Omental fat pad (tissue), 4 donors: ENCODE measurements around the gene CACNB2. TPM values are rescaled to one million over a fixed set of nuclear protein-coding genes. Genes with fewer than 3 reads are reported as not detected.
"Not testable (repeated sequence)": the region's sequence is repeated elsewhere in the genome, so short reads cannot be mapped to it uniquely, and the experiment has no call there.

Experiments
- ATAC-seq: fragments of 150-250 bp; one replicate; pipeline ENCODE4 v1.9.1; 2016; ENCODE audit warnings: mild to moderate bottlenecking, moderate library complexity; ENCODE audit not compliant: low FRiP score
- DNase-seq: peaks from one replicate; pipeline ENCODE4 v3.0.0-alpha.2; 2019; ENCODE audit warnings: low spot score
- CTCF ChIP-seq, 3 donors: fragments of 450-650 bp; IDR thresholded peaks; one replicate each; pipeline ENCODE4 v1.5.1; 2016 to 2017; ENCODE audit warnings: antibody characterized with exemption in 3 of 3, mild to moderate bottlenecking in 3 of 3, moderate library complexity in 2 of 3
- total RNA-seq, 4 donors: library from RNA; depleted of rRNA; stranded (reverse); fragments of >200 nt; gene quantifications; one replicate each; pipeline ENCODE4 v1.1.0, GENCODE V29; 2016

CACNB2 gene
- total RNA-seq, 4 donors from 2014 or later: 2.0 to 12.1 (median 6.1) TPM

DNA sequence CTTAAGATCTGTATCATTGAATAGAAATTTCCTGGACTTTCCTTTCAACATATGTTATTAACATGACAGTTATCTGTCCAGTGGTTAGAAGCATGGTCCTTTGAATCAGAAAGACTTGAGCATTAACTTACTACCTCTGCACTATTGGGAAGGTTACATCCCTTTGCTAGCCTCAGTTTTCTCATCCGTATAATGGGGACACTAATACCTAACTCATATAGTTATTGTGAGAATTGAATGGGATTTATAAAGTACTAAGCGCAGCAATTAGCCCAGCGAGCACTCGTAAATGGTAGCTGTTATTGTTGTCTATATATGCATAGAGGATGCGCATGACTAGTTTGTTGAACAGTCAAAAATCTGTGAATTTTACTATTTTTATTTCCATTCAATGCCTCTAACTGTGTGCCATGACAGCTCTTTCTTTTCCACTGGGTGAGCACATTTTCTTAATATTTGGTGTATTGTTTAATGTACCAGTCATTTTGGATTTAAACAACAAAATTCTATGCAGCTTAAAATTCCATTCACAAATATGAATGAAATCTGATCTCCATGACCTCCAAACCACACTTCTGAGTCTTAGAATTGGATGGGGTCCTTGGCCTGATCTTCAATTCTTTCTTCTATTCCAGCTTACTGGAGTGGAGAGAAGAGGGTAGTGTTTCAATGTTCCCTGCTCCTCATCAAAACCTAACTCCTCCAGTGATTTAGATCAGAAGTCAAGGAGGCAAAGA, 65.0 kb downstream of the CACNB2 start:
- no peak for TF ChIP-seq CTCF (IDR thresholded peaks at IDR 0.05)
- no peak for ATAC-seq
- no peak for DNase-seq

GRCh38 chr10:18208186-18208585, 68.0 kb downstream of the CACNB2 start:
- not testable (repeated sequence) for ATAC-seq, DNase-seq

DNA sequence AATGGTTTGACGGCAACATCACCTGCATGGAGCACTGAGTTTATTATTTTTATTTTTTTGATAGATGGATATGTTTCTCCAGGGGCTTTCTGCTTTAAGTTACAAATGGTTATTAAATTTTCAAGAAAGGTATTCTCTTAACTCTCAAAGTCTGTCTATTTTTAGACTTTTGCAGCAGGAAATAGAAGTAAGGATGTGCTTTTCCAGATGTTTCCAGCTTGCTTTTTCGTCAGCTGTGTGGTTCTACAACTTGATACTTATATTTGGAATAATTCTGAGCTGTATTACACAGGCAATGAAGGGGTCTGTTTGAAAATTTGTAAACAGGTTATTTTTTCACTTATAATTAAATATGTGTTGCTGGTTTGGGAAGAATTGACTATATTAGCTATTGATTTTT, 69.0 kb downstream of the CACNB2 start:
- ATAC-seq (no peak), DNase-seq (no peak)
- TF ChIP-seq CTCF (IDR thresholded peaks at IDR 0.05): no peak

DNA sequence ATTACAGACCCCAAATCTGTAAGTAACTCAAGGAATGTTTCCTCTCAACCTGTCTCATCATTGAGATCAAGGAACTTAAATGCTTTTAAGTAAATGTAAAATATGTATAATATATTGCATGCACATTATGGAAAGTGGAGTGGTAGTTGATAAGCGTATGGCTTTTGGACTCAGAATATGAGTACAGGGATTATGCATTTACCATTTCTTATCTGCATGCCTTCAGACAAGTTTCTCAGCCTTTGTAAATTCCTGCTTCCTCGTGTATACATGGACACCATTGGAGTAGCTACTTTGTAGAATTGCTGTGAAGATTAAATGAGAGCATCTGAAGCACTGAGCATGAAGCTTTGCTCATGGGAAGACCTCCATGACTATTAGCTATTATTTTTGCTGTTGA, 70.5 kb downstream of the CACNB2 start:
- DNase-seq (no peak), ATAC-seq (no peak)
- no peak for TF ChIP-seq CTCF (IDR thresholded peaks at IDR 0.05)

DNA sequence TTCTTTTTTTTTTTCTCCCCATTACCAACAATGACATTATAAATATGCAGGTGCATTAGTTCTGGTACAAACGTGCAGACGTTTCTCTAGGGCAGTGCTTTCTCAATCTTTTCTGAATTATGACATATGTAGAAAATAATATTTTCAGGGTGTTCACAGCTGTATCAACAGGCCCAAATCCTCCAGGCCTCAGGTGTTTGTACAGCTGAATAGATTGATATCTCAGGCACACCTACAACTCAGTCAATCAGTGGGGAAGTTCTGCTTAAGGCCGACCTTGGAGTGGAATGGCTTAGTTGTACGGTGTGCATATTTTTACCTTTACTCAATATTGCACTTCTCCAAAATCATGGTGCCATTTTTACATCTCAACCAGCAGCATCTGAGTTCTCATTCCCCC, 71.6 kb downstream of the CACNB2 start:
- ATAC-seq: no peak
- DNase-seq: no peak

DNA sequence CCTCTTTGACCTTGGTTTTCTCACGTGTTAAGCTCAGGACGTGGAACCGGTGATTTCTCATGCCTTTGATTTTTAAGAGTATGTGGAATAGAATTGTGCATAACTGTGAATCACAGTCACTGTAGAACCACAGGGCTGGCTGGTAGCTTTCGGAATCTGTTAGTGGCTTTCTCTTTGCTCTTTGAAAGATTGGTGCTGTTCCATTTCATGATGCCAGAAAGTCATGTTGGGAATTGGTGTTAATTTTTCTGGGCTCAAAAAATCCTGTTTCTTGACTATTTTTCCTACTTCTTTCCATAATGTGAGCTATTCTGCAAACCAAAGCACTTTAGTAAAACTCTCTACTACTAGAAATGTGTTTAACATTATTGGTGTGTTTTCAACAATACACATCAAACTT, 73.0 kb downstream of the CACNB2 start:
- ATAC-seq (no peak), DNase-seq (no peak)
- no peak for TF ChIP-seq CTCF (IDR thresholded peaks at IDR 0.05)

More for the DNA sequence above, 71.6 kb downstream of the CACNB2 start:
- no peak for TF ChIP-seq CTCF (IDR thresholded peaks at IDR 0.05)

- peak; percentile 35 for DNase-seq
- TF ChIP-seq CTCF (IDR thresholded peaks at IDR 0.05): no peak
- peak; percentile 82 for ATAC-seq
Observed at GRCh38 chr10:18214691-18215563, 74.7 kb downstream of the CACNB2 start.
